Stomach (tissue), 4 donors: Measurements from ENCODE around the gene SYNC.

ENCODE experiments used
- CTCF ChIP-seq, 7 experiments: fragments of 450-650 bp in 4 of 7; fragments of 200-600 bp in 3 of 7; sonication (generic) in 3 of 7; IDR thresholded peaks; one replicate each; pipeline ENCODE4 v1.5.1; 2016 to 2019; ENCODE audit warnings: antibody characterized with exemption in 7 of 7, control low read depth in 2 of 7, mild to moderate bottlenecking in 1 of 7
- EP300 ChIP-seq: sonication (generic); formaldehyde crosslinking; IDR thresholded peaks from one replicate; pipeline ENCODE4 v1.6.1; 2017; ENCODE audit warnings: antibody characterized with exemption
- POLR2A ChIP-seq, 4 donors: fragments of 450-650 bp; IDR thresholded peaks; one replicate each; pipeline ENCODE4 v1.6.1; 2016; ENCODE audit warnings: antibody characterized with exemption in 4 of 4, control low read depth in 2 of 4, mild to moderate bottlenecking in 1 of 4, moderate library complexity in 1 of 4
- POLR2AphosphoS5 ChIP-seq, 3 donors: sonication (generic); formaldehyde crosslinking; IDR thresholded peaks; one replicate each; pipeline ENCODE4 v1.6.1; 2016; ENCODE audit warnings: antibody characterized with exemption in 3 of 3

GRCh38 chr1:32702599-32703478 is at the start of gene SYNC:
- TF ChIP-seq CTCF (IDR thresholded peaks at IDR 0.05) (no peak), EP300 (no peak), POLR2AphosphoS5 (IDR thresholded peaks at IDR 0.05) (peak in 2 of 3 donors; percentile 22 to 32), POLR2A (IDR thresholded peaks at IDR 0.05) (no peak)
